Measurements from ENCODE around the gene ACER3.

DNA sequence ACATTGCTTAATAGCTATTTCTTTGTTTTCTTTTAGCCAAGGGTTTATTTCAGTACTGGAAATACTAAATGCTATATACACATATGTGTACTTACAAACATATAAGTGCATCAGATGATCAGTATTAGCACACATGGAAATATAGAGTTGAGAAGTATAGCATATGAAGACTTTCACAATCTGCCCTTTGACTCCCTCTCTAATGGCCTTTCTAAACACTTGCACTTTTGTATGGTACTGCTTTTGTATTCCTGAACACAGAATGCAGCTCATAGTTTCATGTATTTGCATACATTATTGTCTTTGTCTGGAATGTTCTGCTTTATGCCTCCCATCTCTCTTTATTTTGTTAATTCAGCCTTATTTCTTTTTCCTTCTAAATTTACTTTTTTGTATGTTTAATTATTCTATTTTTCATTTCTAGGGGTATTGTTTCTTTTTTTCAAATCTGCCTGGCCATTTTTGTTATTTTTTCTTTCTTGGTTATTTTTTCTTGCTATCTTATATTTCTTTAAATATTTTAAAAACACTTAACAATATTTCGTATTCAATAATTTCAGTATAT lies 28.8 kb downstream of the ACER3 start:
- TF ChIP-seq POLR2A (IDR thresholded peaks at IDR 0.05; ENCODE audit: low read depth, low read length), result no peak
- TF ChIP-seq RCOR1 (IDR thresholded peaks at IDR 0.05; ENCODE audit: insufficient replicate concordance, low read length), result no peak
- TF ChIP-seq CEBPB (IDR thresholded peaks at IDR 0.05; ENCODE audit: low read depth, low read length), result no peak
- no peak for TF ChIP-seq CTCF (conservative IDR thresholded peaks at IDR 0.05; ENCODE audit: low read depth, low read length)
- no peak for TF ChIP-seq MAZ (IDR thresholded peaks at IDR 0.05; ENCODE audit: borderline replicate concordance, low read depth, low read length)
- TF ChIP-seq, protein P1, sequence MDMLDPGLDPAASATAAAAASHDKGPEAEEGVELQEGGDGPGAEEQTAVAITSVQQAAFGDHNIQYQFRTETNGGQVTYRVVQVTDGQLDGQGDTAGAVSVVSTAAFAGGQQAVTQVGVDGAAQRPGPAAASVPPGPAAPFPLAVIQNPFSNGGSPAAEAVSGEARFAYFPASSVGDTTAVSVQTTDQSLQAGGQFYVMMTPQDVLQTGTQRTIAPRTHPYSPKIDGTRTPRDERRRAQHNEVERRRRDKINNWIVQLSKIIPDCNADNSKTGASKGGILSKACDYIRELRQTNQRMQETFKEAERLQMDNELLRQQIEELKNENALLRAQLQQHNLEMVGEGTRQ (IDR thresholded peaks at IDR 0.05; ENCODE audit: low read depth, low read length), result no peak
- no peak for TF ChIP-seq SMC3 (IDR thresholded peaks at IDR 0.05; ENCODE audit: low read depth, low read length)
